CD4-positive, alpha-beta T cell (primary cell): ENCODE measurements around the gene LSAMP. TPM values are rescaled to one million over a fixed set of nuclear protein-coding genes. Genes with fewer than 3 reads are reported as not detected.

Source experiments
- ATAC-seq: fragments of 200-7000 bp; cut with Tn5 transposase; one replicate; pipeline ENCODE4 v1.10.0; 2022; ENCODE audit warnings: mild to moderate bottlenecking; ENCODE audit not compliant: poor library complexity
- CTCF ChIA-PET: fragments of 350-600 bp; sonication (Branson Sonifier 250); formaldehyde crosslinking; loops from one replicate; lab custom pipeline; 2021; ENCODE audit warnings: antibody characterized with exemption, inconsistent platforms; lab: Charles Lee
- POLR2A ChIA-PET: fragments of 350-600 bp; sonication (Branson Sonifier 250); formaldehyde crosslinking; loops from one replicate; lab custom pipeline; 2021; ENCODE audit warnings: antibody characterized with exemption, inconsistent platforms; lab: Charles Lee
- DNase-seq, 14 experiments: peaks; one replicate each; pipeline ENCODE4 v3.0.0-alpha.2; 2013 to 2020; ENCODE audit warnings: mixed read lengths in 2 of 14
- H3K27ac ChIP-seq, 2 donors: one replicate each; pipeline versions ENCODE4 v1.5.1 to v1.7.0; 2013; ENCODE audit warnings: low read length in 2 of 2, low read depth in 1 of 2, mild to moderate bottlenecking in 1 of 2
- H3K27me3 ChIP-seq, 2 experiments: 1 replicate in 1 of 2; 2 replicates in 1 of 2; pipeline versions ENCODE4 v1.6.1 to v1.7.0; 2013; ENCODE audit warnings: low read length in 2 of 2, control low read depth in 1 of 2, mild to moderate bottlenecking in 1 of 2, moderate library complexity in 1 of 2; ENCODE audit not compliant: insufficient read depth in 2 of 2, control insufficient read depth in 1 of 2
- H3K36me3 ChIP-seq: one replicate; pipeline ENCODE4 v1.6.1; 2013; ENCODE audit warnings: low read length, control low read depth; ENCODE audit not compliant: insufficient read depth
- H3K4me1 ChIP-seq: one replicate; pipeline ENCODE4 v1.6.1; 2013; ENCODE audit warnings: low read length, control low read depth; ENCODE audit not compliant: insufficient read depth
- H3K4me3 ChIP-seq: one replicate; pipeline ENCODE4 v1.5.1; 2013; ENCODE audit warnings: mild to moderate bottlenecking, low read length, moderate library complexity
- H3K9me3 ChIP-seq, 2 experiments: 1 replicate in 1 of 2; 2 replicates in 1 of 2; pipeline versions ENCODE4 v1.6.1 to v1.7.0; 2013; ENCODE audit warnings: low read length in 2 of 2, mild to moderate bottlenecking in 2 of 2, control low read depth in 1 of 2, moderate library complexity in 1 of 2; ENCODE audit not compliant: control insufficient read depth in 1 of 2, insufficient read depth in 1 of 2
- H3K27ac Mint-ChIP-seq: one replicate; pipeline ENCODE4 v1.8.0; 2020; ENCODE audit warnings: mixed read lengths
- H3K27me3 Mint-ChIP-seq: one replicate; pipeline ENCODE4 v1.8.0; 2021; ENCODE audit warnings: mixed read lengths
- H3K36me3 Mint-ChIP-seq: one replicate; pipeline ENCODE4 v1.8.0; 2021; ENCODE audit warnings: low read depth, mixed read lengths
- H3K4me1 Mint-ChIP-seq: one replicate; pipeline ENCODE4 v1.8.0; 2021; ENCODE audit warnings: low read depth, mixed read lengths
- H3K4me3 Mint-ChIP-seq: one replicate; pipeline ENCODE4 v1.8.0; 2020; ENCODE audit warnings: mild to moderate bottlenecking, mixed read lengths
- H3K9me3 Mint-ChIP-seq: one replicate; pipeline ENCODE4 v1.8.0; 2020; ENCODE audit warnings: mixed read lengths
- CTCF ChIP-seq: fragments of 200-600 bp; IDR thresholded peaks from one replicate; pipeline ENCODE4 v1.8.0; 2022; ENCODE audit warnings: antibody characterized with exemption, mild to moderate bottlenecking
- intact Hi-C, 2 experiments: fragments of 100-400 bp; cut with DNase I in 1 of 2; cut with micrococcal nuclease in 1 of 2; formaldehyde crosslinking; loops; one replicate each; pipeline versions ENCODE4 v1.15.1 to v1.9.0; 2023 to 2025; cut with DNase I, micrococcal nuclease
- total RNA-seq, 174 experiments: library from RNA in 2 of 174; stranded (reverse) in 2 of 174; gene quantifications; one replicate each; pipeline ENCODE4 v1.2.3 and lab custom pipeline; 2021 to 2026

The LSAMP gene
- total RNA-seq, 2 experiments from 2014 or later: not detected

GRCh38 chr3:116118475-116119169, 326.7 kb downstream of the LSAMP start:
- no peaks in the 10 kb centered on the region for H3K4me1 Mint-ChIP-seq
- no peaks in the 10 kb centered on the region for H3K27me3 Mint-ChIP-seq
- no peak overlapping the region for H3K27ac ChIP-seq
- no peak overlapping the region for H3K4me3 Mint-ChIP-seq
- H3K36me3 ChIP-seq: no peaks in the 10 kb centered on the region
- ATAC-seq: no peak
- intact Hi-C loops: no loop called here
- no peak overlapping the region for H3K27ac Mint-ChIP-seq
- no peak for TF ChIP-seq CTCF
- ChIA-PET CTCF (no interaction called here), POLR2A (no interaction called here)
- H3K9me3 ChIP-seq: no peaks in the 10 kb centered on the region
- H3K4me1 ChIP-seq: no peaks in the 10 kb centered on the region
- H3K27me3 ChIP-seq: no peaks in the 10 kb centered on the region
- H3K4me3 ChIP-seq: no peak overlapping the region
- no peak for DNase-seq
- no peaks in the 10 kb centered on the region for H3K36me3 Mint-ChIP-seq
- peaks cover 3% of the 10 kb centered on the region for H3K9me3 Mint-ChIP-seq

GRCh38 chr3:116114586-116114985, 330.7 kb downstream of the LSAMP start:
- Mint-ChIP-seq H3K27ac (no peak overlapping the region), H3K27me3 (no peaks in the 10 kb centered on the region), H3K4me3 (no peak overlapping the region), H3K36me3 (no peaks in the 10 kb centered on the region), H3K4me1 (no peaks in the 10 kb centered on the region), H3K9me3 (peaks cover 3% of the 10 kb centered on the region)
- no peak for TF ChIP-seq CTCF
- Histone ChIP-seq H3K36me3 (no peaks in the 10 kb centered on the region), H3K9me3 (no peaks in the 10 kb centered on the region), H3K27me3 (no peaks in the 10 kb centered on the region), H3K4me3 (no peak overlapping the region), H3K4me1 (no peaks in the 10 kb centered on the region), H3K27ac (no peak overlapping the region)
- CTCF ChIA-PET: no interaction called here
- intact Hi-C loops: no loop called here
- POLR2A ChIA-PET: no interaction called here
- DNase-seq: no peak
- no peak for ATAC-seq

- intact Hi-C loops: no loop called here
- ATAC-seq (no peak), DNase-seq (no peak)
- Histone ChIP-seq H3K4me1 (no peaks in the 10 kb centered on the region), H3K27ac (no peak overlapping the region), H3K36me3 (no peaks in the 10 kb centered on the region), H3K27me3 (no peaks in the 10 kb centered on the region), H3K4me3 (no peak overlapping the region), H3K9me3 (no peaks in the 10 kb centered on the region)
- no peaks in the 10 kb centered on the region for H3K36me3 Mint-ChIP-seq
- TF ChIP-seq CTCF: no peak
- CTCF ChIA-PET: no interaction called here
- no peak overlapping the region for H3K27ac Mint-ChIP-seq
- H3K27me3 Mint-ChIP-seq: no peaks in the 10 kb centered on the region
- POLR2A ChIA-PET: no interaction called here
- H3K4me3 Mint-ChIP-seq: no peak overlapping the region
- peaks cover 3% of the 10 kb centered on the region for H3K9me3 Mint-ChIP-seq
- no peaks in the 10 kb centered on the region for H3K4me1 Mint-ChIP-seq
Observed at GRCh38 chr3:116112696-116113095, 332.6 kb downstream of the LSAMP start.
